HG03439 (cell line): ENCODE measurements around the gene UQCRQ.
"Not testable (repeated sequence)": the region's sequence is repeated elsewhere in the genome, so short reads cannot be mapped to it uniquely, and the experiment has no call there.

Experiments
- ATAC-seq: cut with Tn5 transposase; IDR thresholded peaks from one replicate; pipeline ENCODE4 v1.9.1; 2021; ENCODE audit warnings: mild to moderate bottlenecking, moderate library complexity; ENCODE audit not compliant: unreplicated experiment

The UQCRQ gene

GRCh38 chr5:132832612-132833011, 33.8 kb upstream of the UQCRQ start:
- no peak for ATAC-seq

DNA sequence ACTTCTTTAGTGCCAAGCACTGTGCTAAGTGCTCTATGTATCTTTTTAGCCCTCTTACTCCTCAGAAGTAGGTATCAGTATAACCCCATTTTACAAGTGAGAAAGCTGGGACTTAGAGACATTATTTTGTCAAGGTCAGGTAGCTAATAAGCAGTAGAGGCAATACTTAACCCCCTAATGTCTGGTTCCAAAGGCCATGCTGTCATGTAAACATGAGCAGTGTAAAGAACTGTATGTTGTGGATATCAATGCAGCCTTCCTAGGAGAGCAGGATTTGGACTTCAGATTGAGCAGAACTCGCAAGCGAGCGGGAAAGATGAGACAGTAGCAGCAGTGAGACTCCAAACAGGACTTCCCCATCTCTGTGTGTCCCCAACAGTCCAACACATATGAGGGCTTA, 32.4 kb upstream of the UQCRQ start:
- no peak for ATAC-seq

GRCh38 chr5:132836852-132837251, 29.6 kb upstream of the UQCRQ start:
- no peak for ATAC-seq

DNA sequence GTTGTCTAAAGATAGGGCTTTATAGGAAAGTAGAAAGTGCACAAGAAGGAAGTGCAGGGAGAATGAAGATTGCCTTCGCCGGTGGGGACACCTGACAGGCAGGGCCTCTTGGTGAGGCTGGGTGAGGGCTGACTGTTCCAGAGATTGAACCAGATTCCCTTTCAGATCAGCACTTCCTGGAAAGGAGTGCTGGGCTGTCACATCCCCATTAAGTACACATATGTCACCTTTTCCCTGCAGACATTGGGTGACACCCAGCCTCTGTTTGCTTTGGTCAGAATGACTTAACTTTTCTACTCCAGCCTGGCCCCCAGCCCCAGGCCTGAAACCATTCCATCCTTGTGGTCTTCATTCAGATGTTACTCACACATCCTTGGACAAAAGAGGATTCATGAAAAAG, 28.6 kb upstream of the UQCRQ start:
- ATAC-seq: no peak

- ATAC-seq: no peak
These were observed 27.7 kb upstream of the UQCRQ start for GRCh38 chr5:132838516-132839282.

- no peak for ATAC-seq
These were observed 26.8 kb upstream of the UQCRQ start for GRCh38 chr5:132839426-132840301.

GRCh38 chr5:132840313-132840712, 26.1 kb upstream of the UQCRQ start:
- ATAC-seq: no peak

DNA sequence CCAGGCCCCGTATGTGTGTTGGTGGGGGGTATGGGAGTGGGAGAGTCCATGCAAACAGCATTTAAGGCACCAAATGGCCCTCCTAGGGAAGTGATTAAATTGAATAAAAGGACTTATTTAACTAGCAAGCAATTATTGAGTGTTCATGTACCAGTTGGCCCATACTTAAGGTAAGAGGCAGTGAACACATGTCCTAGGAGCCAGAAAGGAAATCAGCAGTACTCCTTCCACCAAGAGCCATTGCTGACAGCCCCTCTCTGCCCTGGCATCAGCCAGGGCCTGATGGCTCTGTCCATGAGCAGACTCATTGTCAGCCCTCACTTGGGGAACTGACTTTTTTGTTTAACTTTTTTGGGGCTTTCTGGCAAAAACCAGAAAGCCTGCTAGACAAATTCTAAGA, 25.5 kb upstream of the UQCRQ start:
- no peak for ATAC-seq

DNA sequence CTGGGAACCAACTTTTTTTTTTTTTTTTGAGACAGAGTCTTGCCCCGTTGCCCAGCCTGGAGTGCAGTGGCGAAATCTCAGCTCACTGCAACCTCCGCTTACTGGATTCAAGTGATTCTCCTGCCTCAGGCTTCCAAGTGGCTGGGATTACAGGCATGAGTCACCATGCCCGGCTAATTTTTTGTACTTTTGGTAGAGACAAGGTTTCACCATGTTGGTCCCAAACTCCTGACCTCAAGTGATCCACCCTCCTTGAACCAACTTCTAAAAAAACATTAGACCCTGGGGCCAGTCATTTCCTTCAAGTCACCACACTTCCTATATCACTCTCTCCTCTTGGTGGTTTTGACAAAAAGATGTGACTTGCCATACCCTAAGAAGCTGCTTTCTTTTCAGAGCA, 25.1 kb upstream of the UQCRQ start:
- ATAC-seq: no peak

- ATAC-seq: no peak
These were observed 18.2 kb upstream of the UQCRQ start for GRCh38 chr5:132848270-132848669.

GRCh38 chr5:132849347-132849746, 17.1 kb upstream of the UQCRQ start:
- no peak for ATAC-seq

GRCh38 chr5:132850066-132850465, 16.4 kb upstream of the UQCRQ start:
- no peak for ATAC-seq

- no peak for ATAC-seq
These were observed 13.1 kb upstream of the UQCRQ start for GRCh38 chr5:132853323-132853722.

DNA sequence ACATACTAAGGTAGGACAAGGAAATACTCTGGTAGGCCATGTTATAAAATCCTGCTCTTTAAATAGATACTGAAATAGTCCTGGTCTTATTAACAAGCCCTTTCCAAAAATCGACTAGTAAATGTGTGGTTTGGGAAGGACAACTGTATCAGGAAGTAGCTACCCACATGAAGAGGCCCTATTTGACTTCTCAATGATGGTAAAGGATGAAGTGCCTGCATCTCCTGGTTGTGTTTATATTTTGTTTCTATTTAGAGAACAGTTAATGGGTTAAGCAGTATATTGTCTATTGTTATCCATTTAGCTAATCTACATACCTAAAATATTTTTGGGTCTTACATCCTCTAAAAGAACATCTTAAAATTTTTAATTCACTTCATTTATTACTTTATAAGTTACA, 12.7 kb upstream of the UQCRQ start:
- ATAC-seq: no peak

DNA sequence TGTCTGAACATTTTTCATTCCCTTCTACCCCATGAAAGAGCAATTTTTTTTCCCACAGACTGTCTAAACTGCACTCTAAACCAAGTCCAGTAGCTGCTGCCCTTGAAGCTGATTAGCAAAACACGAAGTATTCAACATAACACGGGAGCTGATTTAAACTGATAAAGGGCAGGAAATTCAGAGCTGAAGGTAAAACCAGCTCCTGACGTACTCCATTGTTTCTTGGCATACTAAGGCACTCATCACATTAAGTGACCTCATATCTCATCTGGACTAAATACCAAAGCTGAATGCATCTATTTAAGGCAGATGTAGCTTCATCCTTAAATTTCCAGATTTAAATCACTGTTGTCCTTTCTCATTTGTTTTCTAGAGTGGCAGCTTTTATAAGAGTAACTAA, 12.1 kb upstream of the UQCRQ start:
- no peak for ATAC-seq

DNA sequence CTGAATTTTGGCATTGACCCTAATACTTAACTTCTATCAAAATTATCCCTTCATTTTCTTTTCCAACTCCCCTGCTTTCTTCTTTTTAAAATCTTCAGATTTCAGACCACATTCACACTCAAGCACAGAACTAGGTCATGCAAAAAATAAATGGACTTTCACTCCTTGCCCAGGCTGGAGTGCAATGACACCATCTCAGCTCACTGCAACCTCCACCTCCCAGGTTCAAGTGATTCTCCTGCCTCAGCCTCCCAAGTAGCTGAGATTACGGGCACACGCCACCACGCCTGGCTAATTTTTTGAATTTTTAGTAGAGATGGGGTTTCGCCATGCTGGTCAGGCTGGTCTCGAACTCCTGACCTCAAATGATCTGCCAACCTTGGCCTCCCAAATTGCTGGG, 11.4 kb upstream of the UQCRQ start:
- not testable (repeated sequence) for ATAC-seq

DNA sequence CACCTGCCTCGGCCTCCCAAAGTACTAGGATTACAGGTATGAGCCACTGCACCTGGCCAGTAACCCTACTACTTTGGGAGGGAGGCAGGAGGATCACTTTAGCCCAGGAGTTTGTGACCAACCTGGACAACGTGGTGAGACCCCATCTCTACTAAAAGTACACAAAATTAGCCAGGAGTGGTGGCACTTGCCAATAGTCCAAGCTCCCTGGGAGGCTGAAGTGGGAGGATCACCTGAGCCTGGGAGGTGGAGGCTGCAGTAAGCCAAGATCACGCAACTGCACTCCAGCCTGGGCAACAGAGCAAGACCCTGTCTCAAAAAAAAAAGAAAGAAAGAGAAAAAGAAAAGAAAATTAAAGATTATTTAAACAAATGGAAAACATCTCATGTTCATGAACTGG, 10.4 kb upstream of the UQCRQ start:
- ATAC-seq: no peak

GRCh38 chr5:132859889-132860437, 6.5 kb upstream of the UQCRQ start:
- ATAC-seq: no peak

DNA sequence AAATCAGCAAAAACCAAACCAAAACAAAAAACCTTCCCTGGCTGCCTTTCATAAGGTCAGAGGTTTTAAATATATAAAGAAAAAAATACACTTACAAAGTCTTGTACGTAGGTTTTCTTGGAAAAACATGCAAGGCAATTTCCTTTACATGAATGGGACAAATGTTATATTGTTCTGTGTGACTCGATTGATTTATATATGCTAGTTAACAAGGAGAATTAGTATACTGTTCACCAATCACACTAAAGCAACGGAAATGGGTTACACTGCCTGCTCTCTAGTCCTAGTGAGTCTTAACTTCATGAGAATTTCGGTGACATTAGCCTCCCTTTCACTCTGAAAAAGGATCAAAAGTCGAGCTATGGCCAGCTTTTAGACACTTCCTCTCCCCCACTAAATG, 5.7 kb upstream of the UQCRQ start:
- ATAC-seq: no peak

DNA sequence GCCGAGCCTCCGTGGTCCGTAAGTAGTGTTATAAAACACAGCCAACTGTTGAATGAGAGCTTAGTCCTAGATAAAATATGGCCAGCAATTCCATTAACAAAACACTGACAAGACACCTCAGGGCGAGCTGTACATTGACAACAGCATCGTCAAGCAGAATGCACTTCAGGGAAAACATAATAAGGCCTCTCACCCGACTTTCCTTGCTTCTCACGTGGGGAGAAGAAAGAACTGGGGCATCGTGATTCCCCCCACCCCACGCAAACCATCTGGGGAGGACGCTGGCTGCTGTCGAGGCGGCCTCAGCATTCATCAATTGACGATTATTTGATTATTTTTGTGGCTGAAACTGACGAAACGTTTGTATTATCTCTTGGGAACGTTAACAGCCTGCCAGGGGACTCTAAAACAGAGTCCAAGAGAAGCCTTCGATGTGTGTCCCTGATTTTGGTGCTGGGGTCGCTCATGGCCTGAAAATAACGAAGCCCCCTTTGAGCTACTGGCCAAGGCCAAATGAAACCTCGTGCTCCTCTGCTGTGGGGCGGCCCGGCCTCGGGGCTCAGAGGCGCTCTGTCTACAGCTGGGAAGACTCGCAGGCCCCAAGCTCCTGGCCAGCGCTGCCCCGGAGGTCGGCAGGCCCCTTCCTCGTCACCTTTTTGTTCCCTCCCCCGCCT, 637 bp upstream of the UQCRQ start:
- peak; percentile 22 for ATAC-seq

- no peak for ATAC-seq
These were observed 607 bp downstream of the UQCRQ start for GRCh38 chr5:132867046-132867451.
